H1 (cell line): ENCODE results near the gene SPTBN5. TPM values are rescaled to one million over a fixed set of nuclear protein-coding genes. Genes with fewer than 3 reads are reported as not detected.

Experiments used
- CREB1 ChIP-seq: IDR thresholded peaks from 2 replicates; pipeline ENCODE4 v1.6.1; 2012; ENCODE audit warnings: inconsistent platforms
- CTBP2 ChIP-seq: IDR thresholded peaks from 2 replicates; pipeline ENCODE4 v1.7.0; 2011; ENCODE audit warnings: borderline replicate concordance, mild to moderate bottlenecking, moderate library complexity, mixed read lengths, low read length; ENCODE audit not compliant: insufficient read depth, insufficient read length
- EP300 ChIP-seq, 2 experiments: IDR thresholded peaks; 1 replicate in 1 of 2; 2 replicates in 1 of 2; pipeline ENCODE4 v1.6.1; 2011 to 2012; ENCODE audit warnings: low read depth in 2 of 2, low read length in 2 of 2, mild to moderate bottlenecking in 2 of 2, borderline replicate concordance in 1 of 2, inconsistent platforms in 1 of 2, moderate library complexity in 1 of 2
- KDM4A ChIP-seq: IDR thresholded peaks from one replicate; pipeline ENCODE4 v1.7.1; 2012; ENCODE audit warnings: low read depth, mild to moderate bottlenecking, moderate library complexity, low read length, inconsistent platforms; ENCODE audit not compliant: severe bottlenecking
- POLR2A ChIP-seq, 2 experiments: IDR thresholded peaks; 1 replicate in 1 of 2; 2 replicates in 1 of 2; pipeline ENCODE4 v1.6.1; 2011; ENCODE audit warnings: low read depth in 2 of 2, low read length in 2 of 2, mild to moderate bottlenecking in 2 of 2; ENCODE audit errors: control extremely low read depth in 1 of 2
- POU5F1 ChIP-seq: IDR thresholded peaks from 2 replicates; pipeline ENCODE4 v1.6.1; 2011; ENCODE audit warnings: low read depth, mild to moderate bottlenecking, low read length, moderate library complexity
- SIRT6 ChIP-seq: IDR thresholded peaks from one replicate; pipeline ENCODE4 v1.7.1; 2012; ENCODE audit warnings: low read length, inconsistent platforms
- SP1 ChIP-seq: IDR thresholded peaks from 2 replicates; pipeline ENCODE4 v1.6.1; 2011; ENCODE audit warnings: low read depth, low read length
- SUZ12 ChIP-seq: fragments of 200-600 bp; sonication (generic); IDR thresholded peaks from 2 replicates; pipeline ENCODE4 v1.6.1; 2012; ENCODE audit warnings: mild to moderate bottlenecking, inconsistent platforms, low read length, moderate library complexity, mixed read lengths
- TCF12 ChIP-seq: IDR thresholded peaks from 2 replicates; pipeline ENCODE4 v1.6.1; 2011; ENCODE audit warnings: low read depth, mild to moderate bottlenecking, low read length
- TEAD4 ChIP-seq: IDR thresholded peaks from 2 replicates; pipeline ENCODE4 v1.6.1; 2012; ENCODE audit warnings: low read depth, low read length, inconsistent platforms, mixed read lengths
- polyA plus RNA-seq, 7 experiments: library from polyadenylated mRNA; depleted of rRNA in 3 of 7; stranded (reverse) in 5 of 7; unstranded in 2 of 7; fragments of >200 nt in 5 of 7; fragments of 200-250 nt in 2 of 7; gene quantifications; 1 replicate in 5 of 7; 2 replicates in 1 of 7; 4 replicates in 1 of 7; pipeline versions ENCODE4 v1.2.1 to v1.2.3, GENCODE V29; 2011 to 2013; ENCODE audit warnings: missing spikeins in 2 of 7, mixed read lengths in 2 of 7
- total RNA-seq: library from RNA; stranded (reverse); fragmentation: NEBNext Ultra II Directional; extraction: Animal tissue kit (Norgen Biotek cat#: 25700); gene quantifications from 2 replicates; pipeline ENCODE4 v1.2.1, GENCODE V29; 2021
- TF ChIP-seq, protein P1 (sequence below): IDR thresholded peaks from 2 replicates; pipeline ENCODE4 v1.6.1; 2012; ENCODE audit warnings: low read length, inconsistent platforms
- TF ChIP-seq, protein P2 (sequence below), 3 experiments: IDR thresholded peaks; 1 replicate in 2 of 3; 2 replicates in 1 of 3; pipeline versions ENCODE4 v1.5.1 to v1.6.1; 2011; ENCODE audit warnings: low read length in 3 of 3, mild to moderate bottlenecking in 3 of 3, inconsistent platforms in 2 of 3, low read depth in 1 of 3, moderate library complexity in 1 of 3; ENCODE audit not compliant: insufficient read depth in 1 of 3; ENCODE audit errors: control extremely low read depth in 1 of 3

The SPTBN5 gene
- total and polyA plus RNA-seq, 2 of the 8 experiments (the other 6 are each of a cell fraction or from before 2014, with no cell fraction given): 0.32 to 0.84 TPM

- TF ChIP-seq, protein P1, sequence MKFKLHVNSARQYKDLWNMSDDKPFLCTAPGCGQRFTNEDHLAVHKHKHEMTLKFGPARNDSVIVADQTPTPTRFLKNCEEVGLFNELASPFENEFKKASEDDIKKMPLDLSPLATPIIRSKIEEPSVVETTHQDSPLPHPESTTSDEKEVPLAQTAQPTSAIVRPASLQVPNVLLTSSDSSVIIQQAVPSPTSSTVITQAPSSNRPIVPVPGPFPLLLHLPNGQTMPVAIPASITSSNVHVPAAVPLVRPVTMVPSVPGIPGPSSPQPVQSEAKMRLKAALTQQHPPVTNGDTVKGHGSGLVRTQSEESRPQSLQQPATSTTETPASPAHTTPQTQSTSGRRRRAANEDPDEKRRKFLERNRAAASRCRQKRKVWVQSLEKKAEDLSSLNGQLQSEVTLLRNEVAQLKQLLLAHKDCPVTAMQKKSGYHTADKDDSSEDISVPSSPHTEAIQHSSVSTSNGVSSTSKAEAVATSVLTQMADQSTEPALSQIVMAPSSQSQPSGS: no peak
- peak in 1 of 2 experiments; percentile 74; a peak in 2 of 3 replicates for TF ChIP-seq POLR2A (IDR thresholded peaks at IDR 0.05; ENCODE audit: control extremely low read depth in 1 of 2, low read depth in 2 of 2, low read length in 2 of 2)
- TF ChIP-seq EP300 (IDR thresholded peaks at IDR 0.05; ENCODE audit: borderline replicate concordance in 1 of 2, low read depth in 2 of 2, low read length in 2 of 2): no peak
- no peak for TF ChIP-seq POU5F1
- no peak for TF ChIP-seq TCF12
- TF ChIP-seq KDM4A: peak; percentile 96
- TF ChIP-seq CREB1: no peak
- no peak for TF ChIP-seq CTBP2
- TF ChIP-seq, protein P2, sequence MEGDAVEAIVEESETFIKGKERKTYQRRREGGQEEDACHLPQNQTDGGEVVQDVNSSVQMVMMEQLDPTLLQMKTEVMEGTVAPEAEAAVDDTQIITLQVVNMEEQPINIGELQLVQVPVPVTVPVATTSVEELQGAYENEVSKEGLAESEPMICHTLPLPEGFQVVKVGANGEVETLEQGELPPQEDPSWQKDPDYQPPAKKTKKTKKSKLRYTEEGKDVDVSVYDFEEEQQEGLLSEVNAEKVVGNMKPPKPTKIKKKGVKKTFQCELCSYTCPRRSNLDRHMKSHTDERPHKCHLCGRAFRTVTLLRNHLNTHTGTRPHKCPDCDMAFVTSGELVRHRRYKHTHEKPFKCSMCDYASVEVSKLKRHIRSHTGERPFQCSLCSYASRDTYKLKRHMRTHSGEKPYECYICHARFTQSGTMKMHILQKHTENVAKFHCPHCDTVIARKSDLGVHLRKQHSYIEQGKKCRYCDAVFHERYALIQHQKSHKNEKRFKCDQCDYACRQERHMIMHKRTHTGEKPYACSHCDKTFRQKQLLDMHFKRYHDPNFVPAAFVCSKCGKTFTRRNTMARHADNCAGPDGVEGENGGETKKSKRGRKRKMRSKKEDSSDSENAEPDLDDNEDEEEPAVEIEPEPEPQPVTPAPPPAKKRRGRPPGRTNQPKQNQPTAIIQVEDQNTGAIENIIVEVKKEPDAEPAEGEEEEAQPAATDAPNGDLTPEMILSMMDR (IDR thresholded peaks at IDR 0.05; ENCODE audit: control extremely low read depth in 1 of 3, insufficient read depth in 1 of 3, low read depth in 1 of 3, low read length in 3 of 3): no peak
- TF ChIP-seq SIRT6: no peak
- no peak for TF ChIP-seq SUZ12
- no peak for TF ChIP-seq TEAD4
- TF ChIP-seq SP1: no peak
These were observed 65.7 kb downstream of the SPTBN5 start, which contains the start of gene JMJD7 (continued) for GRCh38 chr15:41827880-41828806.
